Parathyroid adenoma (tissue), 2 donors: ENCODE data around the gene SH3D21.

ENCODE experiments used
- H2AFZ ChIP-seq: fragments of 300-600 bp; sonication (generic); one replicate; pipeline ENCODE4 v1.7.0; 2017; ENCODE audit warnings: antibody characterized with exemption, mild to moderate bottlenecking
- H3K27ac ChIP-seq: fragments of 300-600 bp; sonication (generic); one replicate; pipeline ENCODE4 v1.7.0; 2017
- H3K27me3 ChIP-seq: fragments of 300-600 bp; sonication (generic); one replicate; pipeline ENCODE4 v1.7.0; 2017; ENCODE audit warnings: low read length; ENCODE audit not compliant: control insufficient read depth, insufficient read depth
- H3K36me3 ChIP-seq: fragments of 300-600 bp; sonication (generic); one replicate; pipeline ENCODE4 v1.7.0; 2017; ENCODE audit warnings: low read length; ENCODE audit not compliant: control insufficient read depth, insufficient read depth
- H3K4me1 ChIP-seq: fragments of 300-600 bp; sonication (generic); one replicate; pipeline ENCODE4 v1.7.0; 2017; ENCODE audit warnings: control low read depth
- H3K4me2 ChIP-seq: fragments of 300-600 bp; sonication (generic); one replicate; pipeline ENCODE4 v1.7.0; 2017; ENCODE audit warnings: low read length
- H3K4me3 ChIP-seq: fragments of 300-600 bp; sonication (generic); one replicate; pipeline ENCODE4 v1.7.0; 2017; ENCODE audit warnings: low read depth, low read length
- H3K79me2 ChIP-seq: fragments of 300-600 bp; sonication (generic); one replicate; pipeline ENCODE4 v1.7.0; 2017; ENCODE audit warnings: control low read depth
- H3K9ac ChIP-seq: fragments of 300-600 bp; sonication (generic); one replicate; pipeline ENCODE4 v1.7.0; 2017; ENCODE audit warnings: mild to moderate bottlenecking
- H3K9me3 ChIP-seq: fragments of 300-600 bp; sonication (generic); one replicate; pipeline ENCODE4 v1.7.0; 2017; ENCODE audit warnings: low read length; ENCODE audit not compliant: control insufficient read depth
- CTCF ChIP-seq: fragments of 300-600 bp; sonication (generic); IDR thresholded peaks from one replicate; pipeline ENCODE4 v1.7.0; 2017; ENCODE audit warnings: antibody characterized with exemption, mild to moderate bottlenecking
- donor health status: primary hyperparathyroidism.

Gene SH3D21

GRCh38 chr1:36329817-36330216 lies 23.6 kb downstream of the SH3D21 start:
- Histone ChIP-seq H2AFZ (no peak overlapping the region), H3K4me2 (no peak overlapping the region), H3K27ac (no peak overlapping the region), H3K36me3 (no peaks in the 10 kb centered on the region), H3K79me2 (no peaks in the 10 kb centered on the region), H3K9ac (no peak overlapping the region), H3K4me3 (no peak overlapping the region), H3K4me1 (no peaks in the 10 kb centered on the region), H3K27me3 (no peaks in the 10 kb centered on the region), H3K9me3 (no peaks in the 10 kb centered on the region)
- TF ChIP-seq CTCF: no peak

- Histone ChIP-seq H3K27me3 (no peaks in the 10 kb centered on the region), H2AFZ (no peak overlapping the region), H3K36me3 (no peaks in the 10 kb centered on the region), H3K79me2 (no peaks in the 10 kb centered on the region), H3K4me3 (no peak overlapping the region), H3K9ac (no peak overlapping the region), H3K27ac (no peak overlapping the region), H3K4me1 (no peaks in the 10 kb centered on the region), H3K9me3 (no peaks in the 10 kb centered on the region), H3K4me2 (no peak overlapping the region)
- no peak for TF ChIP-seq CTCF
Measured at GRCh38 chr1:36330940-36331339, 24.8 kb downstream of the SH3D21 start.

GRCh38 chr1:36337830-36338229 lies 31.7 kb downstream of the SH3D21 start:
- H3K79me2 ChIP-seq: no peaks in the 10 kb centered on the region
- no peaks in the 10 kb centered on the region for H3K9me3 ChIP-seq
- H3K27ac ChIP-seq: no peak overlapping the region
- TF ChIP-seq CTCF: no peak
- H3K9ac ChIP-seq: no peak overlapping the region
- H3K4me1 ChIP-seq: no peaks in the 10 kb centered on the region
- no peaks in the 10 kb centered on the region for H3K36me3 ChIP-seq
- H2AFZ ChIP-seq: no peak overlapping the region
- H3K27me3 ChIP-seq: no peaks in the 10 kb centered on the region
- H3K4me3 ChIP-seq: no peak overlapping the region
- no peak overlapping the region for H3K4me2 ChIP-seq

- H3K4me2 ChIP-seq: no peak overlapping the region
- H3K4me1 ChIP-seq: no peaks in the 10 kb centered on the region
- no peak overlapping the region for H3K9ac ChIP-seq
- no peaks in the 10 kb centered on the region for H3K79me2 ChIP-seq
- no peak for TF ChIP-seq CTCF
- no peaks in the 10 kb centered on the region for H3K36me3 ChIP-seq
- H3K9me3 ChIP-seq: no peaks in the 10 kb centered on the region
- H2AFZ ChIP-seq: no peak overlapping the region
- H3K4me3 ChIP-seq: no peak overlapping the region
- no peaks in the 10 kb centered on the region for H3K27me3 ChIP-seq
- no peak overlapping the region for H3K27ac ChIP-seq
Measured at GRCh38 chr1:36339215-36339614, 33.0 kb downstream of the SH3D21 start.

GRCh38 chr1:36339615-36340014 lies 33.4 kb downstream of the SH3D21 start:
- H3K9ac ChIP-seq: no peak overlapping the region
- TF ChIP-seq CTCF: no peak
- no peaks in the 10 kb centered on the region for H3K4me1 ChIP-seq
- no peaks in the 10 kb centered on the region for H3K79me2 ChIP-seq
- no peaks in the 10 kb centered on the region for H3K27me3 ChIP-seq
- H3K4me2 ChIP-seq: no peak overlapping the region
- no peaks in the 10 kb centered on the region for H3K36me3 ChIP-seq
- no peaks in the 10 kb centered on the region for H3K9me3 ChIP-seq
- no peak overlapping the region for H2AFZ ChIP-seq
- no peak overlapping the region for H3K27ac ChIP-seq
- H3K4me3 ChIP-seq: no peak overlapping the region
